ENCODE data around the gene SEPTIN7.
"Not testable (repeated sequence)": the region's sequence is repeated elsewhere in the genome, so short reads cannot be mapped to it uniquely, and the experiment has no call there.

SEPTIN7 gene

GRCh38 chr7:35800718-35801391 lies at the start of gene SEPTIN7:
Gene SEPTIN7 (plus strand): TSS chr7:35801057. CDS start chr7:35801210, 153 bp downstream.
- peak within 1 kb of the TSS; percentile 80 for H3K4me3 ChIP-seq (replicated peaks; ENCODE audit: low read depth, low read length)
- TF ChIP-seq CTCF (IDR thresholded peaks at IDR 0.05; ENCODE audit: low read length, missing control alignments) = no peak
- peak; percentile 99 for DNase-seq (ENCODE audit: low read depth)

- TF ChIP-seq CTCF (IDR thresholded peaks at IDR 0.05; ENCODE audit: low read length, missing control alignments) = no peak
- DNase-seq (ENCODE audit: low read depth) = no peak
- no peak overlapping the region for H3K4me3 ChIP-seq (replicated peaks; ENCODE audit: low read depth, low read length)
Measured at GRCh38 chr7:35752742-35753141, 48.1 kb upstream of the SEPTIN7 start.

- H3K4me3 ChIP-seq (replicated peaks; ENCODE audit: low read depth, low read length) = no peak overlapping the region
- peak; percentile 86 for DNase-seq (ENCODE audit: low read depth)
- TF ChIP-seq CTCF (IDR thresholded peaks at IDR 0.05; ENCODE audit: low read length, missing control alignments) = no peak
Measured at GRCh38 chr7:35753761-35754603, 46.9 kb upstream of the SEPTIN7 start.

- peak; percentile 76 for DNase-seq (ENCODE audit: low read depth)
- H3K4me3 ChIP-seq (replicated peaks; ENCODE audit: low read depth, low read length) = no peak overlapping the region
- TF ChIP-seq CTCF (IDR thresholded peaks at IDR 0.05; ENCODE audit: low read length, missing control alignments) = no peak
Measured at GRCh38 chr7:35754741-35755140, 46.1 kb upstream of the SEPTIN7 start.

GRCh38 chr7:35755711-35756110 lies 45.1 kb upstream of the SEPTIN7 start:
- peak; percentile 64 for DNase-seq (ENCODE audit: low read depth)
- no peak for TF ChIP-seq CTCF (IDR thresholded peaks at IDR 0.05; ENCODE audit: low read length, missing control alignments)
- H3K4me3 ChIP-seq (replicated peaks; ENCODE audit: low read depth, low read length) = no peak overlapping the region

- not testable (repeated sequence) for H3K4me3 ChIP-seq (replicated peaks; ENCODE audit: low read depth, low read length); DNase-seq (ENCODE audit: low read depth)
Measured at GRCh38 chr7:35756453-35756852, 44.4 kb upstream of the SEPTIN7 start.

- no peak for TF ChIP-seq CTCF (IDR thresholded peaks at IDR 0.05; ENCODE audit: low read length, missing control alignments)
- H3K4me3 ChIP-seq (replicated peaks; ENCODE audit: low read depth, low read length) = no peak overlapping the region
- DNase-seq (ENCODE audit: low read depth) = no peak
Measured at GRCh38 chr7:35757574-35757973, 43.3 kb upstream of the SEPTIN7 start.
